OCI-LY3 (cell line): ENCODE measurements around the gene SRCIN1.

ENCODE experiments used
- CTCF ChIP-seq: fragments of 200-600, 300-600 bp; sonication (generic); IDR thresholded peaks from 2 replicates; pipeline ENCODE4 v1.5.1; 2014; ENCODE audit warnings: antibody characterized with exemption, low read length, low read depth
- EZH2phosphoT487 ChIP-seq: fragments of 200-600 bp; shearing (Covaris generic); IDR thresholded peaks from 2 replicates; pipeline ENCODE4 v1.6.1; 2018; ENCODE audit warnings: antibody characterized with exemption, mixed run types, low read depth

GRCh38 chr17:38545531-38546225 is 60.1 kb downstream of the SRCIN1 start:
- no peak for TF ChIP-seq CTCF
- no peak for TF ChIP-seq EZH2phosphoT487
